Naive thymus-derived CD8-positive, alpha-beta T cell (primary cell): ENCODE results near the gene RET. TPM values are rescaled to one million over a fixed set of nuclear protein-coding genes. Genes with fewer than 3 reads are reported as not detected.

Experiments used
- ATAC-seq, 2 donors: fragments of 150-1000 bp; cut with Tn5 transposase in 1 of 2; sonication (Bioruptor Pico), chemical (Tn5 transposase) in 1 of 2; 1 replicate in 1 of 2; 2 replicates in 1 of 2; pipeline ENCODE4 v1.10.0; 2021; ENCODE audit warnings: mild to moderate bottlenecking in 2 of 2, moderate library complexity in 2 of 2
- POLR2A ChIA-PET: fragments of 350-600 bp; sonication (Branson Sonifier 250); formaldehyde crosslinking; loops from one replicate; lab custom pipeline; 2021; ENCODE audit warnings: antibody characterized with exemption; lab: Charles Lee
- DNase-seq, 10 donors: peaks; one replicate each; pipeline versions ENCODE4 v3.0.0 to v3.0.0-alpha.2; 2020 to 2022
- H3K27ac Mint-ChIP-seq, 10 donors: one replicate each; pipeline ENCODE4 v1.8.0; 2020 to 2022; ENCODE audit warnings: mild to moderate bottlenecking in 10 of 10, mixed read lengths in 10 of 10, moderate library complexity in 4 of 10, inconsistent platforms in 1 of 10
- H3K27me3 Mint-ChIP-seq, 5 donors: one replicate each; pipeline ENCODE4 v1.8.0; 2021 to 2022; ENCODE audit warnings: mixed read lengths in 5 of 5
- H3K36me3 Mint-ChIP-seq, 3 donors: one replicate each; pipeline ENCODE4 v1.8.0; 2020 to 2022; ENCODE audit warnings: mixed read lengths in 3 of 3, mild to moderate bottlenecking in 2 of 3, inconsistent platforms in 1 of 3
- H3K4me1 Mint-ChIP-seq, 4 donors: one replicate each; pipeline ENCODE4 v1.8.0; 2021 to 2022; ENCODE audit warnings: mixed read lengths in 4 of 4
- H3K4me3 Mint-ChIP-seq, 10 donors: one replicate each; pipeline ENCODE4 v1.8.0; 2020 to 2022; ENCODE audit warnings: mild to moderate bottlenecking in 10 of 10, mixed read lengths in 10 of 10, moderate library complexity in 6 of 10, inconsistent platforms in 1 of 10
- H3K9me3 Mint-ChIP-seq, 9 donors: one replicate each; pipeline ENCODE4 v1.8.0; 2020 to 2022; ENCODE audit warnings: mixed read lengths in 9 of 9, mild to moderate bottlenecking in 3 of 9, inconsistent platforms in 1 of 9, moderate library complexity in 1 of 9
- polyA plus RNA-seq, 3 donors: library from polyadenylated mRNA; unstranded; fragments of 300-500 nt; fragmentation: Illumina TruSeq; gene quantifications; one replicate each; pipeline ENCODE4 v1.2.3, GENCODE V29; 2021
- total RNA-seq, 8 experiments: library from RNA in 2 of 8; stranded (reverse) in 2 of 8; gene quantifications; one replicate each; pipeline ENCODE4 v1.2.3 and lab custom pipeline; 2021 to 2026

The RET gene
- total and polyA plus RNA-seq, 5 experiments from 2014 or later, result not detected

DNA sequence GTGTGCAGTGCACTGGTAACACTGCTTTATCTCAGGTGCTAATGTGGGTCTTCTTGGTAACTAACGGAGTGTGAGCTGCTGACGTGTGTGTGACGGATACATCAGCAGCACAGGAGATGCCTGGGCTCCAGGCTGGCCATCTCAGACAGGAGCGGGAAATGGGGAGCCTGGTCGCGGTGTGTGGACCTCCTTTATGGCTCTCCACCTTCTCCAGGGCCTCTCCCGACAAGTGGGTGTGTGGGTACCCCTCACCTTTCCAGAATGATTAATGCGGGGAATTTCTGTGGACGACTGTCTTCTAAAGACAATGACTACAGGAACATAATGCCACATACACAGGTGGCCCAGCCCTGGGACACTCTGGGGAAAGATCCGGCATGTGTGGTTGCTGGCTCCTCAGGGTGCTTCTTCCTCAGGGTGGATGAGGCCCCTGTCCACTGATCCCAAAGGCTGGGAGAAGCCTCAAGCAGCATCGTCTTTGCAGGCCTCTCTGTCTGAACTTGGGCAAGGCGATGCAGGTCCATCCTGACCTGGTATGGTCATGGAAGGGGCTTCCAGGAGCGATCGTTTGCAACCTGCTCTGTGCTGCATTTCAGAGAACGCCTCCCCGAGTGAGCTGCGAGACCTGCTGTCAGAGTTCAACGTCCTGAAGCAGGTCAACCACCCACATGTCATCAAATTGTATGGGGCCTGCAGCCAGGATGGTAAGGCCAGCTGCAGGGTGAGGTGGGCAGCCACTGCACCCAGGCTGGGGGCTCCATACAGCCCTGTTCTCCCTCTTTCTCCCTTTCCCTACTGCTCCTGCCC lies 41.1 kb downstream of the RET start:
- H3K9me3 Mint-ChIP-seq, result no peaks in the 10 kb centered on the region
- no peaks in the 10 kb centered on the region for H3K36me3 Mint-ChIP-seq
- peak overlapping the region in 2 of 10 donors; percentile 37 to 41 for H3K27ac Mint-ChIP-seq

DNA sequence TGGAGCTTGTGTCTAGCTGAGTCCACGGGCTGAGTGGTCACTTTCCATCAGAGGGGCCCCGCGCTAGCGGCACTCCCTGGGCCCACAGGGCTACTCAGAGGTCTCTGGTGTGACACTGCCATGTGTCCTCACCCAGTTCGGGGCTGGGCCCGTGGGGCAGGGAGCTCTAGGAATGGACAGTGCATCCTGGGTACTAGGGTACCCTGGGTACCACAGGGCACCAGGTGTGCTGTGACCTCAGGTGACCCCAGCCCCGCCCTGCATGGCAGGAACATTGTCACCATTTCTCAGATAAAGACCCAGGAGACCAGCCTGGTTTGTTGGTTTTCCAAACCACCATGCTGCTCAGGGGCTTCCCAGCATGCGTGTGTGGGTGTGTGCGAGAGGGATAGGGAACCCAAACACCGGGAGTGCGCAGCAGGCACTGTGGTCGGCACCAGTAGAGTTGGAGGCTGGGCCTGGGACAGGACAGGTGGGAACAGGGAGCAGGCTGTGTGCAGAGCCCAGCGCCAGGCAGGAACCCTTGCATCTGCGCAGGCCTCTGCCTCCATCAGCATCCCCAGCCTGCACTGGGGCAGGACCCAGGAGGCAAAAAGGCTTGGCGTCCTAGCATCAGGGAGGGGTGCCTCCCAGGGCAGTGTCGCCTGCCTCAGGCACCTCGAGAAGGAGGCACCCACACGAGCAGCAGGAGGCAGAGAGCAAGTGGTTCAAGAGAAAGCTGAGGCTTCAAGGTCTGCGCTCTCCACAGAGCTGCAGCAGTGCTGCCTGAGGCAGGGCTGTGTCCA lies 42.0 kb downstream of the RET start:
- POLR2A ChIA-PET, result interaction anchor here (5.7 kb wide), 1 partner anchor 19 kb away, joined by 113 read pairs; the partner anchor contains the start of gene CSGALNACT2
- no peak overlapping the region for H3K4me3 Mint-ChIP-seq
- peak overlapping the region in 4 of 10 donors; percentile 22 to 84 (median 51) for H3K27ac Mint-ChIP-seq

More for the DNA sequence above, 41.1 kb downstream of the RET start:
- DNase-seq (no peak), ATAC-seq (no peak)
- POLR2A ChIA-PET, result interaction anchor here (1.4 to 5.7 kb wide), 2 partner anchors 14 to 20 kb away, joined by 3 to 113 read pairs; partner anchors contain the start of gene CSGALNACT2
- Mint-ChIP-seq H3K27me3 (no peaks in the 10 kb centered on the region), H3K4me3 (no peak overlapping the region), H3K4me1 (peaks cover 13 to 35% (median 24%) of the 10 kb centered on the region in 4 donors)

DNA sequence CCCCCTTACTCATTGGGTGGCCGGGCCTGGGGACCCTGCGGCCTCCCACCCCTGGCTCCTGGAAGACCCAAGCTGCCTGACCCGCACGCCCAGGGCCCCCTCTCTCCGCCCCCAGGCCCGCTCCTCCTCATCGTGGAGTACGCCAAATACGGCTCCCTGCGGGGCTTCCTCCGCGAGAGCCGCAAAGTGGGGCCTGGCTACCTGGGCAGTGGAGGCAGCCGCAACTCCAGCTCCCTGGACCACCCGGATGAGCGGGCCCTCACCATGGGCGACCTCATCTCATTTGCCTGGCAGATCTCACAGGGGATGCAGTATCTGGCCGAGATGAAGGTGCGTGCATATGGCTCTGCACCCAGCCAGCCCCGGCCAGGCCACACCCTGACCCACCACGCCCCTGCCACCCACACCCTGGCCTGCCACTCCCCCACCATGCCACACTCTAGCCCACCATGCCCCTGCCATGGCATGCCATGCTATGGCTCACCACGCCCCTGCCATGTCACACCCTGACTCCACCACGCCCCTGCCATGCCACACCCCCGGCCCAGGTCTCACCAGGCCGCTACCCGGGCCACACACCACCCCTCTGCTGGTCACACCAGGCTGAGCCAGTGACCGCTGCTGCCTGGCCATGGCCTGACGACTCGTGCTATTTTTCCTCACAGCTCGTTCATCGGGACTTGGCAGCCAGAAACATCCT lies 42.7 kb downstream of the RET start:
- H3K36me3 Mint-ChIP-seq, result no peaks in the 10 kb centered on the region
- H3K27ac Mint-ChIP-seq, result peak overlapping the region in 3 of 10 donors; percentile 14 to 88 (median 44)
- no peak overlapping the region for H3K4me3 Mint-ChIP-seq
- peaks cover 15 to 37% (median 24%) of the 10 kb centered on the region in 4 donors for H3K4me1 Mint-ChIP-seq
- POLR2A ChIA-PET, result interaction anchor here (0.7 to 5.7 kb wide), 2 partner anchors 18 to 65 kb away, joined by 3 to 113 read pairs; partner anchors contain the start of gene CSGALNACT2
- no peaks in the 10 kb centered on the region for H3K27me3 Mint-ChIP-seq
- no peaks in the 10 kb centered on the region for H3K9me3 Mint-ChIP-seq
- ATAC-seq, result no peak
- DNase-seq, result no peak

More for the DNA sequence above, 42.0 kb downstream of the RET start:
- Mint-ChIP-seq H3K27me3 (no peaks in the 10 kb centered on the region), H3K9me3 (no peaks in the 10 kb centered on the region), H3K4me1 (peaks cover 13 to 37% (median 24%) of the 10 kb centered on the region in 4 donors), H3K36me3 (no peaks in the 10 kb centered on the region)
- DNase-seq (no peak), ATAC-seq (no peak)

DNA sequence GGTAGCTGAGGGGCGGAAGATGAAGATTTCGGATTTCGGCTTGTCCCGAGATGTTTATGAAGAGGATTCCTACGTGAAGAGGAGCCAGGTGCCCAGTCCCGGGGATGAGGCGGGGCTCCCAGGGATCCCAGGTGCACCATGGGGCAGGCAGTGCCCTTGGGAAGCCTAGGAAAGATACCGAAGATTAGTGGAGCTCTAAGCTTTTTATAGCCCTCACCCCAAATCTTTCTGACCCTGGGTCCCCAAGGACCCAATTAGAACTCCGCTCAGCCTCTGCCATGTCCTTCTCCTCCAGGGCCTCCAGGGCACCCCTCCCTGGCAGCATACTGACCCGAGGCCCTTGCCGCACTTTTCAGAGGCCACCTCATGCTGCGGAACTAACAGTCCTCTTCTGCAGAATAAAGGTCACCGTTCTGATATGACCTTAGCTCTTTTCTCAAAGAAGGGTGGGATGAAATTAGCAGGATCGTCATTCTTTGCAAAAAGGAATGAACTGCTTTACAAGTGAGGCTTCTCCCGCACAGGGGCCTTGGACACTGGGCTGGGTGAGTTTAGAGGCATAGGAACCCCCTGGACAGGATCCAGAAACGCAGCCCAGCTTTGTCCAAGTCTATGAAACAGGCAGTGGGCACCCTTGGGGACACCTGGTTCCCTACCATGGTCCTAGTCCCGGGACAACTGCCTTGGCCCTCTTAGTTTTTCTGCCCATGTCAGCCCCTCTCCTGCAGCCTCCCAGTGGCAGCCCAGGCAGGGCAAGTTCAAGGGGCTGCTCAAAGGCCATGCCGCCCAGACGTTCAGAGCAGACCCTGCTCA lies 43.5 kb downstream of the RET start:
- H3K4me1 Mint-ChIP-seq, result peaks cover 15 to 37% (median 24%) of the 10 kb centered on the region in 4 donors
- H3K4me3 Mint-ChIP-seq, result peak overlapping the region; percentile 25 to 75 (median 55)
- ATAC-seq, result no peak

DNA sequence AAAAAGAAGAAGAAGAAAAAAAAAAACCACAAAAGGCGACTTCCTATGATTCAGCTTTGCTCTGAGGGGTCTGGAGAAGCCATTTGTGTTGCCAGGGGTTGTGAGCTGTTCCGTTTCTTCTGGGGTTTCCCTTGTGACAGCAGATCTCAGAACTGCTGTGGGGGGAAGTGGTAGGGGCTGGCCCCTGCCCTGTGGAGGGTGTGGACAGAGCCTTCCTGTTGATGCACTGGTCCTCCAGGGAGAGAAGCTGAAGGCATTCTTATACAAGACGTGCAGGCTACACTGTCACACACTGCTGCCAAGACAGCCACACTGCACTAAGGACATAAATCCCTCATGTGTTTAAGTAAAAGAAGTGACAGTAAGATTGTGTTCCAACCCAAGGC lies 44.1 kb downstream of the RET start:
- POLR2A ChIA-PET, result interaction anchor here (0.7 to 5.7 kb wide), 3 partner anchors 10 to 41 kb away, joined by 3 to 113 read pairs (median 4); partner anchors contain the start of gene CSGALNACT2
- peaks cover 15 to 37% (median 24%) of the 10 kb centered on the region in 4 donors for H3K4me1 Mint-ChIP-seq
- no peaks in the 10 kb centered on the region for H3K36me3 Mint-ChIP-seq
- peak in 9 of 10 donors; percentile 17 to 75 (median 50) for DNase-seq
- H3K9me3 Mint-ChIP-seq, result no peaks in the 10 kb centered on the region
- H3K27ac Mint-ChIP-seq, result peak overlapping the region; percentile 75 to 94 (median 87)
- peak; percentile 94 to 96 for ATAC-seq
- peak overlapping the region; percentile 25 to 75 (median 56) for H3K4me3 Mint-ChIP-seq
- H3K27me3 Mint-ChIP-seq, result no peaks in the 10 kb centered on the region

More for the DNA sequence above, 43.5 kb downstream of the RET start:
- Mint-ChIP-seq H3K9me3 (no peaks in the 10 kb centered on the region), H3K36me3 (no peaks in the 10 kb centered on the region), H3K27me3 (no peaks in the 10 kb centered on the region), H3K27ac (peak overlapping the region; percentile 75 to 94 (median 87))
- POLR2A ChIA-PET, result interaction anchor here (0.7 to 5.7 kb wide), 4 partner anchors 10 to 66 kb away, joined by 3 to 113 read pairs (median 4); partner anchors contain the start of gene CSGALNACT2
- DNase-seq, result no peak

DNA sequence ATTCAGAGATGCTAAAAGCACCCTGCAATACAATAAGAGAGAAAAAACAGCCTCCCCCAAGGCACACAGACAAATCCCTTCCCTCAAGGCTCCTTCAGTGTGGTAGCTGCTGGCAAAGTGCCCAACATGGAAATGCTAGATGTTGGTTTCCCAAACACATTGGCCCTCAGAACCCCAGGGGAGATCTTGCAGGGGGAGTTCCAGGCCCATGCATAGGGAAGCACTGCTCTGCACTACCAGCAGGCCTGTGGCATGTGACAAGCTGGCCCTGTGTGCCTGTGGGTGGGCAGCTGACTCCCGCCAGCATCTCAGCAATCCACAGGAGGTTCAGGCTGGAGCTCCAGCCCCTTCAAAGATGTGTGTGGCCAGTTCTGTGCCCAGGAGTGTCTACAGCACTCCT lies 44.6 kb downstream of the RET start:
- no peak for ATAC-seq
- Mint-ChIP-seq H3K27ac (peak overlapping the region; percentile 75 to 94 (median 87)), H3K4me1 (peaks cover 15 to 40% (median 24%) of the 10 kb centered on the region in 4 donors), H3K4me3 (peak overlapping the region in 6 of 10 donors; percentile 18 to 75 (median 54)), H3K27me3 (no peaks in the 10 kb centered on the region), H3K9me3 (no peaks in the 10 kb centered on the region), H3K36me3 (no peaks in the 10 kb centered on the region)
- POLR2A ChIA-PET, result interaction anchor here (0.7 to 5.7 kb wide), 3 partner anchors 11 to 41 kb away, joined by 3 to 113 read pairs (median 4); partner anchors contain the start of gene CSGALNACT2
- no peak for DNase-seq

DNA sequence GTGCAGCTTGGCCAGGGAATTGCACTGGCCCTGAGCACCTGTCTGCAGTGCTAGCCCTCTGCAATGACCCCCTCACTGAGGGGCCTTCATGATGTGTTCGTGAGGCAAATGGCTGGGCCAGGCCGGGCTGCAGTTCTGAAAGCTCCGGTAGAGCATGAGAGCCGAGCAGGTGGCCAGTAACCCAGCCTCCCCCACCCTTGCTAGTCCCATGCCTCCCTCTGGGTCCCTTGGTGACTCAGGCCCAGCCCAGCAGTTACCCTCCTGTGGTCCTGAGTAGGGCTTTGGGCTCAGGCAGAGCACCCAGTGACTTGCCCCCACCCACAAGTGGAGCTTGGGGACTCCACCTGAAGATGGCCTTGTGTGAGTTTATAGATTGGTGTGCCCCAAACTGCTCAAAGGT lies 45.2 kb downstream of the RET start:
- POLR2A ChIA-PET, result interaction anchor here (0.6 to 5.7 kb wide), 3 partner anchors 10 to 82 kb away, joined by 3 to 113 read pairs (median 4); partner anchors contain the start of gene CSGALNACT2
- DNase-seq, result no peak
- ATAC-seq, result no peak

DNA sequence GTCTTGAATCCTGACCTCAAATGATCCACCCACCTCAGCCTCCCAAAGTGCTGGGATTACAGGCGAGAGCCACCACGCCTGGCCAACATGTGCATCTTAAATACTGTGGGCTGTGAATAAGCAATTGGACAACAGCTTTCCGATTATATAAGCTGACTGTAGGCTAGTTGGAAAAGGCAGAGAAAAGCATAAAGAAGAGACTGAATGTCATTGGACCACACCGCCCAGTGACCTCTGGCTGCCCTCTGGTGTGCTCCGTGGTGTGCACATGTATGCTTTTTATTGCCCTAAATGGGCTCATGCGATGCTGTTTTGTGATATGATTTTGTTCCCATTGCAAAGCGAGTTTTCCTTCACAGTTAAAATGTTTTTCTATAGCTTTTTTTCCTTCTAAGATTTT lies 46.0 kb downstream of the RET start:
- Mint-ChIP-seq H3K27ac (peak overlapping the region in 4 of 10 donors; percentile 29 to 75 (median 50)), H3K27me3 (peaks cover 0 to 2% (median 0%) of the 10 kb centered on the region in 5 donors), H3K4me3 (no peak overlapping the region), H3K9me3 (no peaks in the 10 kb centered on the region), H3K4me1 (peaks cover 15 to 54% (median 24%) of the 10 kb centered on the region in 4 donors), H3K36me3 (no peaks in the 10 kb centered on the region)
- ATAC-seq (no peak), DNase-seq (no peak)
- POLR2A ChIA-PET, result interaction anchor here (1.0 to 5.7 kb wide), 2 partner anchors 10 to 15 kb away, joined by 3 to 113 read pairs; partner anchors contain the start of gene CSGALNACT2

More for the DNA sequence above, 45.2 kb downstream of the RET start:
- Mint-ChIP-seq H3K27me3 (peaks cover 0 to 2% (median 0%) of the 10 kb centered on the region in 5 donors), H3K4me1 (peaks cover 15 to 47% (median 24%) of the 10 kb centered on the region in 4 donors), H3K4me3 (no peak overlapping the region), H3K9me3 (no peaks in the 10 kb centered on the region), H3K27ac (peak overlapping the region in 8 of 10 donors; percentile 46 to 89 (median 82)), H3K36me3 (no peaks in the 10 kb centered on the region)

DNA sequence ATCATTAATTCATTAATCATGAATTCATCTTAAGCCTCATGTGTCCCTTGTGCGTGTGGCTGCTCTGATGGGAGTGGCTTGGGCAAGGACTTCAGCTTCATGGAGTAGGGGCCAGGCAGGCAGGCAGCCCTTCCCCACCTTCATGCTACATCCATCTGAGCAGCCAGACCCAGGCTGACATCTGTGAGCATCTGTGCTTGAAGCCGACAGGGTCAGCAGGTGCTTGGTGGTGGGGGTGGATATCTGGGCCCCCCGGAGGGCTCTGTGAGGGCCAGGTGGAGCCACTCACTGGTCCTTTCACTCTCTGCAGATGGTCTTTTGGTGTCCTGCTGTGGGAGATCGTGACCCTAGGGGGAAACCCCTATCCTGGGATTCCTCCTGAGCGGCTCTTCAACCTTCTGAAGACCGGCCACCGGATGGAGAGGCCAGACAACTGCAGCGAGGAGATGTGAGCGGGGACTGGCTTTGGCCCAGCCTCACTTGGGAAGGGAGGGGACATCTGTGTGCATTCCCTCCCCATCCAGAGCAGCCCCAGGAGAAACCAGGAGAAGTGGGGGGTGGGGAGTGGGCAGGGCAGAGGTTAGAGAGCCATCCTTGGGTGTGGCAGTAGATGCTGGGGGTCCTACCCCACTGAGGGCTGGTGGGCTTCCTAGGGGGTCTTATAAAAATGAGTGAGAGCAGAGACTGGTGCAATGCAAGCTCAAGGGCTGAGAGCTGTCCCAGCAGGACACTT lies 46.7 kb downstream of the RET start:
- Mint-ChIP-seq H3K27ac (peak overlapping the region in 1 of 10 donors; percentile 60), H3K36me3 (no peaks in the 10 kb centered on the region), H3K4me3 (no peak overlapping the region), H3K27me3 (peaks cover 0 to 2% (median 0%) of the 10 kb centered on the region in 5 donors), H3K9me3 (no peaks in the 10 kb centered on the region), H3K4me1 (peaks cover 15 to 57% (median 24%) of the 10 kb centered on the region in 4 donors)
- POLR2A ChIA-PET, result interaction anchor here (5.7 kb wide), 1 partner anchor 14 kb away, joined by 113 read pairs; the partner anchor contains the start of gene CSGALNACT2
- DNase-seq, result no peak
- no peak for ATAC-seq

DNA sequence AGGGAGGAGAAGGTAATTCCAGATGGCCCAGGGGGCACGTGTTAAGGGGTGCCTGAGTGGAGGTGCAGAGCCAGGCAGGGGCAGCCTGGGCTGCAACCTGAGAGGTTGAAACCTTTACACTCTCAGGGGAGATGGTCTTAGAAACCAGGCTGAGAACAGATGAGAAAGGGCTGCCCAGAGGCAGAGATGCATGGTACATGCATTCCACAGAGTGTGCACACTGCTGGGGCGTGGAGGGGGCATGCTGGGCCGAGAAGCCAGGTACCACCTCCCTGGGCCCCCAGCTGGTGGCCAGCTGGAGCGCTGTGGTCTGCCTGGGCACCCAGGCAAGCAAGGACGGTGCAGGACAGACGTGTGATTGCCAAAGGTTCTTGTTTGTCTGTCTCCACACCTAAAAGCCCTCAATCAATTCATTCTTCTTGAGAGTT lies 47.2 kb downstream of the RET start:
- POLR2A ChIA-PET, result interaction anchor here (0.9 kb wide), 1 partner anchor 15 kb away, joined by 3 read pairs; no protein-coding TSS in a partner anchor
- Mint-ChIP-seq H3K9me3 (no peaks in the 10 kb centered on the region), H3K27me3 (peaks cover 0 to 2% (median 0%) of the 10 kb centered on the region in 5 donors), H3K4me1 (peaks cover 13 to 61% (median 24%) of the 10 kb centered on the region in 4 donors), H3K36me3 (no peaks in the 10 kb centered on the region), H3K27ac (no peak overlapping the region), H3K4me3 (no peak overlapping the region)
- DNase-seq, result no peak
- ATAC-seq, result no peak
